22Rv1 (cell line): ENCODE data around the gene UXS1.

Experiments used
- ZFX ChIP-seq: fragments of 450-650 bp; IDR thresholded peaks from 2 replicates; pipeline ENCODE4 v1.6.1; 2017; ENCODE audit warnings: antibody characterized with exemption, borderline replicate concordance
- TF ChIP-seq, protein P1 (sequence below): fragments of 450-650 bp; IDR thresholded peaks from 2 replicates; pipeline ENCODE4 v1.5.1; 2017; ENCODE audit warnings: mild to moderate bottlenecking

DNA sequence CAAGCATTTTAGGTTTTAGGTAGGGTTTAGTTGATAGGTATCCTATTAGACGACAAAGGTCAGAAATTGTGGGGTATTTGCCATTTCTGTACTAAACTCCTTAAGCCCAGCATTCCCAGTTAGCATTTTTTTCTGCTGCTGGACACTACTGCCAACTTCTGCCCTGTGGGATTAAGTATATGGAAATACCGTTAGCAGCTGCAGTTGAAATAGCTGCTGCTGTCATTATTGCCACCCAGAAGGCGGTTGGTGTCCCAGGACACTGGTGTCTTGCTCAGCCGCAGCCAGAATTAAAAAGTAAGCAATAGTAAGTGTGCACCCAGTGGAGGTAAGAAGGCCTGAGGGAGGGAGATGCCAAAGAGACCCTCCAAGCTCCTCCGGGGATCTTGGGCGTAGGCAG, 1.9 kb upstream of the UXS1 start:
- TF ChIP-seq, protein P1, sequence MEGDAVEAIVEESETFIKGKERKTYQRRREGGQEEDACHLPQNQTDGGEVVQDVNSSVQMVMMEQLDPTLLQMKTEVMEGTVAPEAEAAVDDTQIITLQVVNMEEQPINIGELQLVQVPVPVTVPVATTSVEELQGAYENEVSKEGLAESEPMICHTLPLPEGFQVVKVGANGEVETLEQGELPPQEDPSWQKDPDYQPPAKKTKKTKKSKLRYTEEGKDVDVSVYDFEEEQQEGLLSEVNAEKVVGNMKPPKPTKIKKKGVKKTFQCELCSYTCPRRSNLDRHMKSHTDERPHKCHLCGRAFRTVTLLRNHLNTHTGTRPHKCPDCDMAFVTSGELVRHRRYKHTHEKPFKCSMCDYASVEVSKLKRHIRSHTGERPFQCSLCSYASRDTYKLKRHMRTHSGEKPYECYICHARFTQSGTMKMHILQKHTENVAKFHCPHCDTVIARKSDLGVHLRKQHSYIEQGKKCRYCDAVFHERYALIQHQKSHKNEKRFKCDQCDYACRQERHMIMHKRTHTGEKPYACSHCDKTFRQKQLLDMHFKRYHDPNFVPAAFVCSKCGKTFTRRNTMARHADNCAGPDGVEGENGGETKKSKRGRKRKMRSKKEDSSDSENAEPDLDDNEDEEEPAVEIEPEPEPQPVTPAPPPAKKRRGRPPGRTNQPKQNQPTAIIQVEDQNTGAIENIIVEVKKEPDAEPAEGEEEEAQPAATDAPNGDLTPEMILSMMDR, result no peak
- TF ChIP-seq ZFX, result no peak
